ENCODE measurements around the gene TULP3. TPM values are rescaled to one million over a fixed set of nuclear protein-coding genes. Genes with fewer than 3 reads are reported as not detected.

Gene TULP3
- total and polyA plus RNA-seq, 2 of the 8 experiments (the other 6 are each of a cell fraction or from before 2014, with no cell fraction given), result 18.4 to 21.2 TPM

- 0 out of 2 replicates have a peak, but pooled peaks have one; percentile 69 for TF ChIP-seq TCF12 (IDR thresholded peaks at IDR 0.05; ENCODE audit: low read depth, low read length)
- TF ChIP-seq ASH2L (IDR thresholded peaks at IDR 0.05; ENCODE audit: low read length), result no peak
- no peak for TF ChIP-seq SIN3A (conservative IDR thresholded peaks at IDR 0.05 in 1 of 2, IDR thresholded peaks at IDR 0.05 in 1 of 2; ENCODE audit: low read depth in 1 of 2, low read length in 2 of 2)
- no peak for TF ChIP-seq GABPA (IDR thresholded peaks at IDR 0.05; ENCODE audit: borderline replicate concordance, insufficient read depth, low read length)
- TF ChIP-seq SP1 (IDR thresholded peaks at IDR 0.05; ENCODE audit: low read depth, low read length), result no peak
- TF ChIP-seq, protein P1, sequence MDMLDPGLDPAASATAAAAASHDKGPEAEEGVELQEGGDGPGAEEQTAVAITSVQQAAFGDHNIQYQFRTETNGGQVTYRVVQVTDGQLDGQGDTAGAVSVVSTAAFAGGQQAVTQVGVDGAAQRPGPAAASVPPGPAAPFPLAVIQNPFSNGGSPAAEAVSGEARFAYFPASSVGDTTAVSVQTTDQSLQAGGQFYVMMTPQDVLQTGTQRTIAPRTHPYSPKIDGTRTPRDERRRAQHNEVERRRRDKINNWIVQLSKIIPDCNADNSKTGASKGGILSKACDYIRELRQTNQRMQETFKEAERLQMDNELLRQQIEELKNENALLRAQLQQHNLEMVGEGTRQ (IDR thresholded peaks at IDR 0.05; ENCODE audit: low read length), result peak; percentile 80
- peak; percentile 43; the same call in 1 of the 2 replicates for TF ChIP-seq YY1 (IDR thresholded peaks at IDR 0.05; ENCODE audit: low read depth, low read length)
- peak; percentile 46 for TF ChIP-seq CREB1 (IDR thresholded peaks at IDR 0.05)
- TF ChIP-seq TAF1 (IDR thresholded peaks at IDR 0.05; ENCODE audit: low read depth, low read length), result peak; percentile 46; the same call in 1 of the 2 replicates
- no peak for TF ChIP-seq CBX5 (IDR thresholded peaks at IDR 0.05; ENCODE audit: low read depth, low read length)
- TF ChIP-seq EZH2 (IDR thresholded peaks at IDR 0.05; ENCODE audit: low read depth, low read length, severe bottlenecking), result no peak
- TF ChIP-seq CBX8 (IDR thresholded peaks at IDR 0.05; ENCODE audit: borderline replicate concordance, low read depth, low read length), result no peak
- TF ChIP-seq SP4 (IDR thresholded peaks at IDR 0.05; ENCODE audit: low read length), result no peak
- TF ChIP-seq SIRT6 (IDR thresholded peaks at IDR 0.05; ENCODE audit: low read length), result no peak
- TF ChIP-seq HDAC6 (IDR thresholded peaks at IDR 0.05; ENCODE audit: low read depth, low read length), result no peak
- no peak for TF ChIP-seq POLR2A (IDR thresholded peaks at IDR 0.05; ENCODE audit: control extremely low read depth in 1 of 2, low read depth in 2 of 2, low read length in 2 of 2)
- TF ChIP-seq POU5F1 (IDR thresholded peaks at IDR 0.05; ENCODE audit: low read depth, low read length), result no peak
- TF ChIP-seq MAFK (IDR thresholded peaks at IDR 0.05; ENCODE audit: low read depth, low read length), result no peak
- no peak for TF ChIP-seq GTF2F1 (IDR thresholded peaks at IDR 0.05; ENCODE audit: borderline replicate concordance, low read depth, low read length)
- TF ChIP-seq JUN (IDR thresholded peaks at IDR 0.05; ENCODE audit: low read depth, low read length), result no peak
- 0 out of 2 replicates have a peak, but pooled peaks have one; percentile 19 for TF ChIP-seq TBP (IDR thresholded peaks at IDR 0.05; ENCODE audit: low read depth, low read length)
- TF ChIP-seq SUZ12 (IDR thresholded peaks at IDR 0.05; ENCODE audit: low read length), result no peak
- no peak for TF ChIP-seq PHF8 (conservative IDR thresholded peaks at IDR 0.05; ENCODE audit: low read depth, low read length)
- no peak for TF ChIP-seq NRF1 (IDR thresholded peaks at IDR 0.05; ENCODE audit: low read depth, low read length)
- TF ChIP-seq, protein P2, sequence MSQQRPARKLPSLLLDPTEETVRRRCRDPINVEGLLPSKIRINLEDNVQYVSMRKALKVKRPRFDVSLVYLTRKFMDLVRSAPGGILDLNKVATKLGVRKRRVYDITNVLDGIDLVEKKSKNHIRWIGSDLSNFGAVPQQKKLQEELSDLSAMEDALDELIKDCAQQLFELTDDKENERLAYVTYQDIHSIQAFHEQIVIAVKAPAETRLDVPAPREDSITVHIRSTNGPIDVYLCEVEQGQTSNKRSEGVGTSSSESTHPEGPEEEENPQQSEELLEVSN (IDR thresholded peaks at IDR 0.05), result peak; percentile 88
Measured at GRCh38 chr12:2944401-2945047, 53.8 kb downstream of the TULP3 start (continued).
